ENCODE data around the gene RAF1.

DNA sequence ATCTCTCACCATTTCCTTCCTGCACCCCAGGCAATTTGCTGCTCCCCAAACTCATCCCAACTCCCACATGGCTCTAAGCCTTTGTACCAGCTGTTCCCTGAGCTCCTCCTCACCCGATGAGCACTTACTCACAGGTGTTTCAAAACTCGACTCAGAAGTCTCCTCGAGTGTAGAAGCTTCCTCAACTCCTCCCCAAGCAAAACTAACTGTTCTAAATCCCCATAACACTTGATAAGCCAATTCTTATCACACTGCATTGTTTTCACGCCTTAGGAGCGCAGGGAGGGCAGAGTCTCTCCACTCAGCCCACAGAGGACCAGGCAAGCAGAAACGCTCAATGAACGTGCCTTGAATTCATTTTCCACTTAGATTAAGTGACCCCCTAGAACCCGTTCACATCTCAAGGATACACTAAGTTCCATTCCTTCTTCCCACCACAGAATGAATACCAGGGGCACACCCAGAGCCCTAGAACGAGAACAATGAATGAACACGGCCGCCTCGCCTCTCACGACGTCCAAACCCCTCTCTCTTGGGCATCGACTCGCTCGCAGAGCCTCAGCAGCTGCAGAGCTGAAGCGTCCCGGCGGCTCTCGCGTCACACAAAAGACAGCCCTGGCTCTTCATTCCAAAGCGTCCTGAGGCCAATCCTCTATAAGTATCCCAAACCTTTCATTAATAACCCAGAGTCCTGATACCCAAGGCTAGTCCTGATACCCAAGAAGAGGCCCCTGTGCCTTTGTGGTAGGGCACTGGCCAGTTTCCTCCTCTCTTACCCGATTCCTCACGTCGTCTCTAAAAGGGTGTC, 1.1 kb downstream of the RAF1 start:
- TF ChIP-seq ZNF652 (CRISPR knock-in tag; IDR thresholded peaks at IDR 0.05; ENCODE audit: borderline replicate concordance, low read depth) (no peak), PRDM4 (CRISPR knock-in tag; IDR thresholded peaks at IDR 0.05; ENCODE audit: borderline replicate concordance) (no peak), TBP (CRISPR knock-in tag; IDR thresholded peaks at IDR 0.05) (no peak)
